MM.1S (cell line): ENCODE results near the gene USP9Y.

ENCODE experiments used
- DNase-seq: peaks from one replicate; pipeline ENCODE4 v3.0.0-alpha.2; 2015
- H2AFZ ChIP-seq: fragments of 300-600 bp; sonication (generic); 2 replicates; pipeline ENCODE4 v1.6.0; 2016; ENCODE audit warnings: antibody characterized with exemption, low read length
- H3F3A ChIP-seq: fragments of 300-600 bp; sonication (generic); 2 replicates; pipeline ENCODE4 v1.6.1; 2016; ENCODE audit warnings: mild to moderate bottlenecking, antibody characterized with exemption, low read length, moderate library complexity, mixed read lengths; ENCODE audit not compliant: insufficient read depth
- H3K27ac ChIP-seq: fragments of 300-600 bp; sonication (generic); 2 replicates; pipeline ENCODE4 v1.5.1; 2016; ENCODE audit warnings: mild to moderate bottlenecking, low read length
- H3K27me3 ChIP-seq: fragments of 300-600 bp; sonication (generic); replicated peaks from 2 replicates; pipeline ENCODE4 v1.6.0; 2016; ENCODE audit warnings: low read length; ENCODE audit not compliant: insufficient read depth
- H3K36me3 ChIP-seq: fragments of 300-600 bp; sonication (generic); replicated peaks from 2 replicates; pipeline ENCODE4 v1.6.1; 2016; ENCODE audit warnings: mild to moderate bottlenecking, low read length, mixed read lengths; ENCODE audit not compliant: insufficient read depth
- H3K4me1 ChIP-seq: fragments of 300-600 bp; sonication (generic); 2 replicates; pipeline ENCODE4 v1.6.1; 2016; ENCODE audit warnings: low read length, mixed read lengths
- H3K4me2 ChIP-seq: fragments of 300-600 bp; sonication (generic); 2 replicates; pipeline ENCODE4 v1.6.0; 2016; ENCODE audit warnings: low read depth, low read length
- H3K4me3 ChIP-seq: fragments of 300-600 bp; sonication (generic); 2 replicates; pipeline ENCODE4 v1.5.1; 2016; ENCODE audit warnings: low read length, mixed read lengths
- H3K79me2 ChIP-seq: fragments of 300-600 bp; sonication (generic); 2 replicates; pipeline ENCODE4 v1.6.1; 2016; ENCODE audit warnings: mixed run types, low read length, mixed read lengths
- H3K9ac ChIP-seq: fragments of 300-600 bp; sonication (generic); 2 replicates; pipeline ENCODE4 v1.6.1; 2016; ENCODE audit warnings: low read length, mixed read lengths
- H3K9me2 ChIP-seq: fragments of 300-600 bp; sonication (generic); replicated peaks from 2 replicates; pipeline ENCODE4 v1.6.1; 2016; ENCODE audit warnings: mild to moderate bottlenecking, low read length, mixed read lengths; ENCODE audit not compliant: insufficient read depth
- H3K9me3 ChIP-seq: fragments of 300-600 bp; sonication (generic); replicated peaks from 2 replicates; pipeline ENCODE4 v1.6.1; 2016; ENCODE audit warnings: mild to moderate bottlenecking, low read length, mixed read lengths; ENCODE audit not compliant: insufficient read depth
- H4K20me1 ChIP-seq: fragments of 300-600 bp; sonication (generic); 2 replicates; pipeline ENCODE4 v1.6.1; 2016; ENCODE audit warnings: mild to moderate bottlenecking, low read length, moderate library complexity, mixed read lengths; ENCODE audit not compliant: insufficient read depth
- CTCF ChIP-seq: fragments of 300-600 bp; sonication (generic); IDR thresholded peaks from 2 replicates; pipeline ENCODE4 v1.5.1; 2016; ENCODE audit warnings: antibody characterized with exemption, low read length, mixed read lengths
- EZH2 ChIP-seq: fragments of 300-600 bp; sonication (generic); optimal IDR thresholded peaks from 2 replicates; pipeline ENCODE3; 2017; ENCODE audit warnings: low read depth, mild to moderate bottlenecking, antibody characterized with exemption, low read length, mixed read lengths
- EZH2phosphoT487 ChIP-seq: fragments of 300-600 bp; sonication (generic); IDR thresholded peaks from 2 replicates; pipeline ENCODE4 v1.6.1; 2018; ENCODE audit warnings: antibody characterized with exemption, low read length

The USP9Y gene

GRCh38 chrY:12701181-12701695 lies at the start of gene USP9Y:
TSS of gene USP9Y (plus strand) at chrY:12701231. CDS start at chrY:12709448, 8,217 bp downstream.
- Histone ChIP-seq H3K9me2 (no peaks in the 10 kb centered on the region), H3F3A (no peaks in the 10 kb centered on the region), H3K9ac (no peak within 1 kb of the TSS), H3K27ac (no peak within 1 kb of the TSS), H3K9me3 (no peaks in the 10 kb centered on the region), H3K79me2 (no peaks in the 10 kb centered on the region), H3K4me3 (no peak within 1 kb of the TSS), H3K27me3 (no peaks in the 10 kb centered on the region), H4K20me1 (no peaks in the 10 kb centered on the region), H2AFZ (no peak within 1 kb of the TSS), H3K36me3 (no peaks in the 10 kb centered on the region), H3K4me1 (no peaks in the 10 kb centered on the region), H3K4me2 (no peak within 1 kb of the TSS)
- TF ChIP-seq CTCF (no peak), EZH2 (no peak), EZH2phosphoT487 (no peak)
- DNase-seq: no peak

GRCh38 chrY:12651621-12652036 lies 49.4 kb upstream of the USP9Y start:
- Histone ChIP-seq H2AFZ (no peak overlapping the region), H3K36me3 (no peaks in the 10 kb centered on the region), H3K27ac (no peak overlapping the region), H3F3A (no peaks in the 10 kb centered on the region), H3K27me3 (no peaks in the 10 kb centered on the region), H3K79me2 (no peaks in the 10 kb centered on the region), H3K4me2 (no peak overlapping the region), H4K20me1 (no peaks in the 10 kb centered on the region), H3K9me2 (no peaks in the 10 kb centered on the region), H3K9ac (no peak overlapping the region), H3K4me3 (no peak overlapping the region), H3K9me3 (no peaks in the 10 kb centered on the region), H3K4me1 (no peaks in the 10 kb centered on the region)
- TF ChIP-seq EZH2phosphoT487 (no peak), CTCF (no peak), EZH2 (no peak)
- DNase-seq: no peak

- no peak overlapping the region for H3K4me3 ChIP-seq
- H2AFZ ChIP-seq: no peak overlapping the region
- no peak overlapping the region for H3K9ac ChIP-seq
- no peaks in the 10 kb centered on the region for H3K27me3 ChIP-seq
- TF ChIP-seq EZH2phosphoT487 (no peak), CTCF (no peak), EZH2 (no peak)
- no peak overlapping the region for H3K27ac ChIP-seq
- no peaks in the 10 kb centered on the region for H3K36me3 ChIP-seq
- no peaks in the 10 kb centered on the region for H3K4me1 ChIP-seq
- H3K9me3 ChIP-seq: no peaks in the 10 kb centered on the region
- H3K4me2 ChIP-seq: no peak overlapping the region
- no peaks in the 10 kb centered on the region for H4K20me1 ChIP-seq
- no peak for DNase-seq
- H3K9me2 ChIP-seq: no peaks in the 10 kb centered on the region
- H3K79me2 ChIP-seq: no peaks in the 10 kb centered on the region
- no peaks in the 10 kb centered on the region for H3F3A ChIP-seq
Observed at GRCh38 chrY:12661745-12662681, 39.0 kb upstream of the USP9Y start.
